Stimulated activated CD4-positive, alpha-beta T cell treated with anti-CD3 and anti-CD28 coated beads, Interleukin-15, amount 100 ng/mL, for 48 hours (primary cell): ENCODE results near the gene RBM7.

Experiments
- DNase-seq, 2 donors: peaks; one replicate each; pipeline ENCODE4 v3.0.0-alpha.2; 2020; ENCODE audit warnings: low read depth in 2 of 2

RBM7 gene

GRCh38 chr11:114447892-114448291 is 47.4 kb downstream of the RBM7 start:
- no peak for DNase-seq

DNA sequence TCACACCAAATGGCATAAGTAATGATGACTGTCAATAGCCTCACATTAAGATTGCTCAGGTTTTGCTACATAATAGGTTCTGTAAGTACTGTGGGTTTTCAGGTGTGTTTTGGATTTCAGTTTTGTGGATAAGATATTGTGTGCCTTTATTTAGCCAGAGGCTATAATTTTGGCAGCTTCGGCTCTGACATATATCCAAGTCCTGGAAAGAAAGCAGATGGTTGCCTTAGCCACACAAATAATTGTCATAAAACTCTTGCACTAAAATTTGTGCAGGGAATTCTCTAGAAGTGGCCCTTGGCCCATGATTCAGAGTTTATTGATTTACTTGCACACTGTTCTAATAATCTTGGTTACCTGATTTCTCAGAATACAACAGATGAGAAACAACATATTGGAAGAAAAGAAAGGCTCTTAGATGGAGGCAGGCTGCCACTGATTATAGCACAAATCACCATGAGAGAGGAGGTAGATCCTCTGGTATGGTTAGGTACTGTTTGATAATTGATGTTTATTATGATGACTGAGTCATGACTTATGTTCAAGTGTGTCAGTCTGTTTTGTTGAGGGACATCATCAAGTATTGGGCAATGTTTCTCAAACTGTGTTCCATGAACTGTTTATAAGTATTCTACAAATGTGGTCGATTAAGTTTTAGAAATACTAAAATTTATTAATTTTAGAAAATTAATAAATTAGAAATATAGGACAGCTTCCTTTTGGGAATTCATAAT is 48.5 kb downstream of the RBM7 start:
- DNase-seq: no peak

- DNase-seq: no peak
Observed at GRCh38 chr11:114449845-114450244, 49.4 kb downstream of the RBM7 start.

DNA sequence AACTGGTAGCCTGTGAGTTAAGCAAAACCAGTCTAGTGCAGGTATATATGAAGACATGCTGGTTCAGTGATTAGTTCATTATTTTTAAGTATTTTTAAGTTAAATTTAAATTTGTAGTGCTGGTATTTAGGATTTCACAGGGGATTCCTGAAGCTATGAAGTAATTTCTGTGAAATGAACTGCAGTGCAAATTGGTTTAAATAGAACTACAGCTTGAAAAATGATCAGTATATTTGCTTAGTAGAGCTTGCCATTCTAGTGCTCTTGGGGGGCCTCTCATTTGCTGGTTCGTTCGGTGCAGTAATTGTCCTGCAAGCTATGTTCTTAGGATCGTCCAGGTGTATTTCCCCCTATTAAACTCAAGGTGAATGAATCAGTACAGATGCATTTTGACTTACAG is 51.9 kb downstream of the RBM7 start:
- no peak for DNase-seq
